C4-2B (cell line): Measurements from ENCODE around the gene CEBPZ.

ENCODE experiments used
- H3K27ac ChIP-seq: fragments of 450-650 bp; 2 replicates; pipeline ENCODE4 v1.5.1; 2017
- ZFX ChIP-seq: fragments of 450-650 bp; IDR thresholded peaks from 2 replicates; pipeline ENCODE4 v1.6.1; 2017
- TF ChIP-seq, protein P1 (sequence below): fragments of 450-650 bp; conservative IDR thresholded peaks from 2 replicates; pipeline ENCODE4 v1.5.1; 2017; ENCODE audit warnings: mild to moderate bottlenecking

The CEBPZ gene

DNA sequence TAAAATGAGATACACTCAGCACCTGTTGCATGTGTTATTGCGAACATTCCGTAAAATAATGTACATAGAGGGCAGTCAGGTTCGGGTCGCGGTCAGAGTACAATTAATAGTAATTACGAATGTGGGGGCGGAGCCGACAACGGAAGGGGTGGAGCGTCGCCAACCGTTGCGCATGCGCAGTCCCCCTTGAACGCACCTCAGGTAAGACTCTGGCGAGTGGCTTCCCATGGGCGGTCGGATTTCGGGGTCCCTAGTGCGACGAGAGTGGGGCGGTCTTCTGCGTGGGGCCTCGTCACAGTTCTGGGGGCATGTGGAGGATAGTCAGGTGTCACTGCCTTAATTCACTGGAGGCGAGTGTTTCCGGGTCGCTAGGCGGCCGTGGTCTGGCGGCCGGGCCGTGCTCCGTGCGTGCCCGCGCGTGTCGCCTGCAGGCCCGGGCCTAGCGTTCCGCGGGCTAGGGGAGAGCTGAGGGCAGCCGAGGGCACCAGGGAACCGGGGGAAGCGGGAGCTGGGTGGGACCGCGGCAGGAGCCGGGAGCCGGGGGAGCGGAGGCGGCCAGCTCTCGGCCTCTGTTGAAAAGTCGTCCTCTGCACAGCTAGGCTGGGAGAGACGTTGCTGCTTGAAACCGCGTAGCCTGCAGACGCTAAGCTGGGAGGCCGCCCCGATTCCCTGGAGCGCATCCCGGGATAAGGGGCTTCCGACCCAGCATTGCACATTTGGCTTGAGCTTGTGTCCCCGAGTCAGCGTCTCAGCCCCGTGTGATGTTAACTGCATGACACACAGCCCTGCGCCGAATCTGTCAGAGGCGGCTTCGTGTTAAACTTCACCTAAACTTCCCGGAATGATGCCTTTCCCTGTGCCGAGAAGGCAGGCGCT lies 34.8 kb downstream of the CEBPZ start, which contains the start of gene CEBPZOS:
TSS of gene CEBPZOS (plus strand) at position 177 of the 876 bp plus-strand sequence. CDS start 3,209 bp downstream, outside the sequence.
- H3K27ac ChIP-seq: peak within 1 kb of the TSS; percentile 89
- peak; percentile 98 for TF ChIP-seq ZFX
- TF ChIP-seq, protein P1, sequence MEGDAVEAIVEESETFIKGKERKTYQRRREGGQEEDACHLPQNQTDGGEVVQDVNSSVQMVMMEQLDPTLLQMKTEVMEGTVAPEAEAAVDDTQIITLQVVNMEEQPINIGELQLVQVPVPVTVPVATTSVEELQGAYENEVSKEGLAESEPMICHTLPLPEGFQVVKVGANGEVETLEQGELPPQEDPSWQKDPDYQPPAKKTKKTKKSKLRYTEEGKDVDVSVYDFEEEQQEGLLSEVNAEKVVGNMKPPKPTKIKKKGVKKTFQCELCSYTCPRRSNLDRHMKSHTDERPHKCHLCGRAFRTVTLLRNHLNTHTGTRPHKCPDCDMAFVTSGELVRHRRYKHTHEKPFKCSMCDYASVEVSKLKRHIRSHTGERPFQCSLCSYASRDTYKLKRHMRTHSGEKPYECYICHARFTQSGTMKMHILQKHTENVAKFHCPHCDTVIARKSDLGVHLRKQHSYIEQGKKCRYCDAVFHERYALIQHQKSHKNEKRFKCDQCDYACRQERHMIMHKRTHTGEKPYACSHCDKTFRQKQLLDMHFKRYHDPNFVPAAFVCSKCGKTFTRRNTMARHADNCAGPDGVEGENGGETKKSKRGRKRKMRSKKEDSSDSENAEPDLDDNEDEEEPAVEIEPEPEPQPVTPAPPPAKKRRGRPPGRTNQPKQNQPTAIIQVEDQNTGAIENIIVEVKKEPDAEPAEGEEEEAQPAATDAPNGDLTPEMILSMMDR: no peak

DNA sequence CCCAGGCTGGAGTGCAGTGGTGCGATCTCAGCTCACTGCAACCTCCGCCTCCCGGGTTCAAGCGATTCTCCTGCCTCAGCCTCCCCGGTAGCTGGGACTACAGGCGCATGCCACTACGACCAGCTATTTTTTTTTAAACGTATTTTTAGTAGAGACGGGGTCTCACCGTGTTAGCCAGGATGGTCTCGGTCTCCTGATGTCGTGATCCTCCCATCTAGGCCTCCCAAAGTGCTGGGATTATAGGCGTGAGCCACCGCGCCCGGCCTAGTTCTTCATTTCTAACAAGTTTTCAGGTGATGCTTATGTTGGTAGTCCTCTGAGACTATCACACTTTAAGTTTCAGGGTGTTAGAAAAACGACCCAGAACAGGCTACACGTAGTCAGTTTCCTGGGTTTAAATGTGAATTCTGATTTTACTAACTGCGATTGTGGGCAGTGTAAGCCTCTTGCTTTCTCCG lies 35.5 kb downstream of the CEBPZ start:
- H3K27ac ChIP-seq: peak overlapping the region; percentile 89

DNA sequence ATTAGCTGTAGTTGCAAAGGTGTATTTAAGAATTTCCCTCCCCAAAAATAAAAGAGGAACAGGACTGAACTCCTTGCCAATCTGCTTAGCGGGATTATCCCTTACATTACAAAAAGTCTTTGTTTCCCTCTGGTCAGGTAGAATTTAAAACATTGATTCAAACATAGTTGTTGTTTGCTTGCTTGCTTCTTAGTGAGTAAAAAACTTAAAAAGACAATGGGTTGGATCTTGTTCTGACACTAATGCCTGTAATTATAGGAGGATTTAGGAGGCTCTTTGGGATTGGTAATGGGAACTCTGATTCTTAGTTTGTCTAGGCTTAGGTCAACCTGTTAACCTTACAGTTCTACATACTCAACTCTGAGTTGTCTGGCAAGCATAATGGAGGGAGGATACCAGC lies 38.8 kb downstream of the CEBPZ start:
- TF ChIP-seq, protein P1: no peak
- no peak for TF ChIP-seq ZFX
- H3K27ac ChIP-seq: no peak overlapping the region

DNA sequence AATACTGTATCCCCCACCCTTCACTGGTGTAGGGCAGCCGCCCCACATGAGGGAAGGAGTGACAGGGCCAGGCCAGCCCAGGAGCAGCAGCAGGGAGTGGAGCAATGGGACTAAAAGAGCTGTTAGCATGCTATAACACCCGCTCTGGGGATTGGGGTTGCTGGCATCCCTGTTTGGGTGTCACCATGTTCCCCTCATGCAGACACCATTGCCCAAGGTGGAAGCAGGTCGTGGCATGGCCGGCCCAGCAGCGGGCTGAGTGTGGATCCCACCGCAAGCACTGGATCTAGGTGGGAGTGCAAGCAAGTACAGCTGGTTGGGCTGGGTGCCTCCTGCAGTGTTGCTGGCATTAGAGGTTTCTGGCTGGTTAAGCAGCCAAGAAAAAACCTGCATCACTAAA lies 39.6 kb downstream of the CEBPZ start:
- no peak for TF ChIP-seq ZFX
- TF ChIP-seq, protein P1: no peak
- no peak overlapping the region for H3K27ac ChIP-seq

DNA sequence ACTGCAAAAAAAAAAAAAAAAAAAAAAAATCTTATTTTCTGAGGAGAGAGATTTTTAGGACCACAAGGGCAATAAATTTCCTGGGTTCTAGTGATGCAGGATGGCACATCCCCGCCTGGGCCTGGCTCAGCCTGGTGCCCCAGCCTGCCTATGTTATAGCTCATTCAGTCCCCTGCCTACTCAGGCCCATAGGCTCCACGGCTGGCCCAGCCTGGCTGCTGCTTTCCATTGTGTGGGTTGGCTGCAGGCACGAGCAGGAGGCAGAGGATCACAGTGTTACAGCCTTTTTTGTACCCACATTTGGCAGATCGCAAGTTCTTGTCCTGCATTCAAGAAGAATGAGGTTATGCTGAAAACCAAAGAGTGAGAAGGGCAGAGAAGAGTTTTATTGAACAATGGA lies 40.1 kb downstream of the CEBPZ start:
- TF ChIP-seq ZFX: no peak
- TF ChIP-seq, protein P1: no peak
- H3K27ac ChIP-seq: no peak overlapping the region

DNA sequence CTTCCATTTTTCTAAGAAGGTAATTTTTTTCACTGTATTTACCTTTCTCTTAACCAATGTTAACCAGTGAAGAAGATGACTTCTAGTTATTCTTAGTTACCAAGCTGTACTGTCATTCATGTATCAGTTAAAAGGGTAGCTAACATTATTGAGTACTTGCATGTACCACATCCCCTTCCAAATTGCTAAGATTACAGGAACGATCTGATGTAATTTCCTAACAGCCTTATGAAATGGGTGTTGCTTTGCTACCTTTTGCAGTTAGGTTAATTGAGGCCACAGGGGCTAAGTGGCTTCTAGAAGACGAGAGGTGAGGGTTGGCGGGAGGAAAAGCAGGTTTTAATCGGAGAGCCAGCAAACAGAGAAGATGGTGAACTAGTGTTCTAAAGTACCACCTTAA lies 41.1 kb downstream of the CEBPZ start:
- H3K27ac ChIP-seq: no peak overlapping the region
- TF ChIP-seq, protein P1: no peak
- no peak for TF ChIP-seq ZFX

DNA sequence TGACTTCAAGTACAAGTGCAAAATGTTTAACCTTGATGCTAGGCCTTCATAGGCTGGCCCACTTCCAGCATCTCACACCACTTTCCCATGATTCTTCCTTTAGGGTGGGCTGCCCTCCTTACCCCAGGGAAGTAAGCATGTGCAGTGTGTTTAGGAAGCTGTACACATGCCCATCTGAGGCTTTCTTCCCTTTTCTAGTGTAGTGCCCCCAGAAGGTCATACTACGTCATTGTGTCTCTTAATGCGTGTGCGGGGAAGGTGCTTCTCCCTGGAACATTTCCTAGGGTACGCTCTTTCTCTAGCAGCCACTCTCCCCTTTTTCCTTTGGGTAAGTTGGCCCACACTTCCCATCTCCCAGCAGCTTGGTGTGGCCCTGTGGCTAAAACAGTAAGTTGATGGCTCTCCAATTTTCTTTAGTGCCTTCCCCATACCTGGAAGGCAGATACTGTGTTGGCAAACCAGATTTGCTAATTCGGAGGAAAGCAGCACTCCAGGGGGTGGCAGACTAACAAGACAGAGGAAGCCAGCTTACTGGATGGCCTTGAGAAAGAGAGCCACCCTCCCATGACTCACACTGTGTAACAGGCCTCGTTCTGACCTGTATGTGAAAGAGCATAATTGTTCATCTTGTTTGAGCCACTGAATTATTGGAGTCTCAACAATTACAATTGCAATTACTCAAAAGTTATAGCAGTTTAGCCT lies 41.8 kb downstream of the CEBPZ start:
- no peak overlapping the region for H3K27ac ChIP-seq
- no peak for TF ChIP-seq ZFX
- TF ChIP-seq, protein P1: no peak
